HFF-Myc (cell line): ENCODE results near the gene DPEP2.

Experiments used
- DNase-seq: peaks from one replicate; pipeline ENCODE4 v3.0.0-alpha.2; 2011; ENCODE audit warnings: low read depth; ENCODE audit errors: extremely low read depth
- H3K4me3 ChIP-seq: replicated peaks from 2 replicates; pipeline ENCODE4 v1.5.1; 2011; ENCODE audit warnings: low read depth, mild to moderate bottlenecking, control low read depth, low read length
- CTCF ChIP-seq: IDR thresholded peaks from 2 replicates; pipeline ENCODE4 v1.5.1; 2012; ENCODE audit warnings: mild to moderate bottlenecking, low read depth, low read length, control low read depth; ENCODE audit errors: missing control alignments

DPEP2 gene

GRCh38 chr16:67962135-67962534 lies 37.1 kb downstream of the DPEP2 start:
- TF ChIP-seq CTCF, result no peak
- no peak for DNase-seq
- H3K4me3 ChIP-seq, result no peak overlapping the region

GRCh38 chr16:67961551-67961957 lies 37.7 kb downstream of the DPEP2 start:
- no peak overlapping the region for H3K4me3 ChIP-seq
- no peak for TF ChIP-seq CTCF
- DNase-seq, result no peak

- no peak for DNase-seq
- no peak overlapping the region for H3K4me3 ChIP-seq
- no peak for TF ChIP-seq CTCF
These were observed 39.6 kb downstream of the DPEP2 start for GRCh38 chr16:67959536-67960329.

GRCh38 chr16:67957622-67958021 lies 41.7 kb downstream of the DPEP2 start:
- no peak for TF ChIP-seq CTCF
- DNase-seq, result no peak
- no peak overlapping the region for H3K4me3 ChIP-seq

GRCh38 chr16:67954421-67955196 lies 44.7 kb downstream of the DPEP2 start:
- no peak overlapping the region for H3K4me3 ChIP-seq
- TF ChIP-seq CTCF, result no peak
- no peak for DNase-seq

GRCh38 chr16:67953641-67954375 lies 45.5 kb downstream of the DPEP2 start:
- DNase-seq, result no peak
- TF ChIP-seq CTCF, result no peak

More at GRCh38 chr16:67953641-67954375, 45.5 kb downstream of the DPEP2 start:
- H3K4me3 ChIP-seq, result no peak overlapping the region
